Measurements from ENCODE around the gene MINAR1. TPM values are rescaled to one million over a fixed set of nuclear protein-coding genes. Genes with fewer than 3 reads are reported as not detected.

MINAR1 gene
- total RNA-seq, 1 donor = 1.7 TPM

GRCh38 chr15:79437275-79438000 lies 5.3 kb downstream of the MINAR1 start:
- no peak overlapping the region for H3K4me3 ChIP-seq (ENCODE audit: low read depth, low read length)
- DNase-seq (ENCODE audit: low read depth) = no peak
- no peak for TF ChIP-seq CTCF (IDR thresholded peaks at IDR 0.05; ENCODE audit: insufficient read depth, low read length)

GRCh38 chr15:79439236-79439635 lies 7.1 kb downstream of the MINAR1 start:
- H3K4me3 ChIP-seq (ENCODE audit: low read depth, low read length) = no peak overlapping the region
- DNase-seq (ENCODE audit: low read depth) = no peak
- no peak for TF ChIP-seq CTCF (IDR thresholded peaks at IDR 0.05; ENCODE audit: insufficient read depth, low read length)

GRCh38 chr15:79440355-79440908 lies 8.3 kb downstream of the MINAR1 start:
- DNase-seq (ENCODE audit: low read depth) = no peak
- no peak for TF ChIP-seq CTCF (IDR thresholded peaks at IDR 0.05; ENCODE audit: insufficient read depth, low read length)
- no peak overlapping the region for H3K4me3 ChIP-seq (ENCODE audit: low read depth, low read length)

- no peak overlapping the region for H3K4me3 ChIP-seq (ENCODE audit: low read depth, low read length)
- no peak for DNase-seq (ENCODE audit: low read depth)
- no peak for TF ChIP-seq CTCF (IDR thresholded peaks at IDR 0.05; ENCODE audit: insufficient read depth, low read length)
These were observed 10.8 kb downstream of the MINAR1 start for GRCh38 chr15:79442911-79443310.

GRCh38 chr15:79447060-79447459 lies 14.9 kb downstream of the MINAR1 start:
- DNase-seq (ENCODE audit: low read depth) = no peak
- no peak for TF ChIP-seq CTCF (IDR thresholded peaks at IDR 0.05; ENCODE audit: insufficient read depth, low read length)
- H3K4me3 ChIP-seq (ENCODE audit: low read depth, low read length) = no peak overlapping the region

- no peak overlapping the region for H3K4me3 ChIP-seq (ENCODE audit: low read depth, low read length)
- DNase-seq (ENCODE audit: low read depth) = no peak
- no peak for TF ChIP-seq CTCF (IDR thresholded peaks at IDR 0.05; ENCODE audit: insufficient read depth, low read length)
These were observed 18.5 kb downstream of the MINAR1 start for GRCh38 chr15:79450648-79451047.

Data from fibroblast of the aortic adventitia (primary cell).